Endothelial cell of umbilical vein (primary cell): ENCODE measurements around the gene WDR18. TPM values are rescaled to one million over a fixed set of nuclear protein-coding genes. Genes with fewer than 3 reads are reported as not detected.

Source experiments
- BruUV-seq: library from RNA; stranded (reverse); fragments of 400-500 nt; replicated peaks from 2 replicates; lab custom pipeline; 2021; lab: Mats Ljungman, UMichigan
- CTCF ChIA-PET: fragments of 300-600, 350-600 bp; sonication (Branson Sonifier 250); formaldehyde crosslinking; loops from one replicate; lab custom pipeline; 2021; ENCODE audit warnings: antibody characterized with exemption, inconsistent platforms; lab: Charles Lee
- POLR2A ChIA-PET: fragments of 300-600, 350-600 bp; sonication (Branson Sonifier 250); formaldehyde crosslinking; loops from one replicate; lab custom pipeline; 2021; ENCODE audit warnings: antibody characterized with exemption, inconsistent platforms; lab: Charles Lee
- DNase-seq: peaks from one replicate; pipeline ENCODE4 v3.0.0-alpha.2; 2011; ENCODE audit warnings: low read depth, low spot score
- FAIRE-seq: peaks from 2 replicates; lab custom pipeline; 2011; peaks lifted over from hg19 to GRCh38; lab: Jason Lieb, UNC
- H2AFZ ChIP-seq: 2 replicates; pipeline ENCODE4 v1.6.0; 2012; ENCODE audit warnings: low read depth, low read length, control low read depth, inconsistent platforms
- H3K27ac ChIP-seq: 2 replicates; pipeline ENCODE4 v1.5.1; 2011; ENCODE audit warnings: low read depth, mild to moderate bottlenecking, control low read depth, low read length, moderate library complexity; ENCODE audit not compliant: insufficient read depth
- H3K27me3 ChIP-seq, 2 experiments: 2 replicates each; pipeline versions ENCODE4 v1.6.0 to v1.6.1; 2011; ENCODE audit warnings: low read length in 2 of 2, mixed read lengths in 1 of 2; ENCODE audit not compliant: control insufficient read depth in 2 of 2, insufficient read depth in 2 of 2
- H3K36me3 ChIP-seq, 2 experiments: 2 replicates in 1 of 2; 3 replicates in 1 of 2; pipeline ENCODE4 v1.5.1; 2011; ENCODE audit warnings: low read length in 2 of 2, mild to moderate bottlenecking in 1 of 2, moderate library complexity in 1 of 2; ENCODE audit not compliant: control insufficient read depth in 2 of 2, insufficient read depth in 2 of 2; ENCODE audit errors: extremely low read depth in 1 of 2
- H3K4me1 ChIP-seq: 3 replicates; pipeline ENCODE4 v1.5.1; 2011; ENCODE audit warnings: mild to moderate bottlenecking, low read length; ENCODE audit not compliant: control insufficient read depth, insufficient read depth; ENCODE audit errors: extremely low read depth
- H3K4me2 ChIP-seq: 2 replicates; pipeline ENCODE4 v1.6.1; 2011; ENCODE audit warnings: low read length, control low read depth, mixed read lengths; ENCODE audit not compliant: insufficient read depth
- H3K4me3 ChIP-seq, 3 experiments: fragments of 200-600 bp in 1 of 3; sonication (generic), shearing (Covaris generic) in 1 of 3; replicated peaks in 1 of 3; 2 replicates each; pipeline ENCODE4 v1.5.1; 2011 to 2016; ENCODE audit warnings: control low read depth in 3 of 3, low read length in 3 of 3, mild to moderate bottlenecking in 2 of 3, inconsistent platforms in 1 of 3, low read depth in 1 of 3, moderate library complexity in 1 of 3; ENCODE audit not compliant: insufficient read depth in 1 of 3
- H3K79me2 ChIP-seq: 2 replicates; pipeline ENCODE4 v1.6.0; 2012; ENCODE audit warnings: low read length, inconsistent platforms; ENCODE audit not compliant: control insufficient read depth, insufficient read depth
- H3K9ac ChIP-seq: replicated peaks from 2 replicates; pipeline ENCODE3; 2011; ENCODE audit warnings: low read length, control low read depth; ENCODE audit not compliant: insufficient read depth; ENCODE audit errors: extremely low read depth
- H3K9me1 ChIP-seq: replicated peaks from 3 replicates; pipeline ENCODE4 v1.6.0; 2011; ENCODE audit warnings: mild to moderate bottlenecking, low read length; ENCODE audit not compliant: control insufficient read depth, insufficient read depth; ENCODE audit errors: extremely low read depth
- H3K9me3 ChIP-seq: replicated peaks from 2 replicates; pipeline ENCODE4 v1.5.1; 2012; ENCODE audit warnings: low read length, inconsistent platforms; ENCODE audit not compliant: control insufficient read depth, insufficient read depth
- H4K20me1 ChIP-seq: replicated peaks from 2 replicates; pipeline ENCODE3; 2011; ENCODE audit warnings: mild to moderate bottlenecking, low read length; ENCODE audit not compliant: control insufficient read depth, insufficient read depth; ENCODE audit errors: extremely low read depth
- CTCF ChIP-seq, 2 donors: IDR thresholded peaks; 1 replicate in 1 of 2; 2 replicates in 1 of 2; pipeline ENCODE4 v1.5.1; 2011; ENCODE audit warnings: low read length in 2 of 2, mild to moderate bottlenecking in 2 of 2, moderate library complexity in 2 of 2, control low read depth in 1 of 2, inconsistent platforms in 1 of 2, low read depth in 1 of 2; ENCODE audit not compliant: insufficient read depth in 1 of 2; ENCODE audit errors: extremely low read depth in 1 of 2
- EZH2 ChIP-seq: IDR thresholded peaks from 2 replicates; pipeline ENCODE4 v1.6.1; 2012; ENCODE audit warnings: borderline replicate concordance, low read depth, mild to moderate bottlenecking, moderate library complexity, low read length, inconsistent platforms; ENCODE audit not compliant: severe bottlenecking
- FOS ChIP-seq: IDR thresholded peaks from 2 replicates; pipeline ENCODE4 v1.6.1; 2011; ENCODE audit warnings: mild to moderate bottlenecking, low read length, moderate library complexity, borderline replicate concordance; ENCODE audit not compliant: insufficient read depth
- GATA2 ChIP-seq: IDR thresholded peaks from 2 replicates; pipeline ENCODE4 v1.7.0; 2011; ENCODE audit warnings: low read depth, mild to moderate bottlenecking, moderate library complexity, mixed read lengths, low read length; ENCODE audit not compliant: insufficient read length, insufficient read depth
- JUN ChIP-seq: IDR thresholded peaks from 2 replicates; pipeline ENCODE4 v1.6.1; 2011; ENCODE audit warnings: borderline replicate concordance, low read depth; ENCODE audit not compliant: insufficient read length, insufficient read depth
- MAX ChIP-seq: IDR thresholded peaks from 2 replicates; pipeline ENCODE4 v1.6.1; 2011; ENCODE audit not compliant: insufficient read depth, insufficient read length
- MYC ChIP-seq: IDR thresholded peaks from one replicate; pipeline ENCODE4 v1.6.1; 2011; ENCODE audit warnings: mild to moderate bottlenecking, low read depth, low read length
- POLR2A ChIP-seq: IDR thresholded peaks from 2 replicates; pipeline ENCODE4 v1.6.1; 2012; ENCODE audit warnings: low read depth, mild to moderate bottlenecking, control low read depth, low read length
- POLR2AphosphoS5 ChIP-seq: IDR thresholded peaks from 2 replicates; pipeline ENCODE4 v1.6.1; 2012; ENCODE audit warnings: low read depth, mild to moderate bottlenecking, control low read depth, low read length, moderate library complexity; ENCODE audit not compliant: insufficient read depth
- dilution Hi-C: fragments of 300-500 bp; cut with MboI; formaldehyde crosslinking; loops from one replicate; pipeline ENCODE4 v1.15.0; 2019; ENCODE audit warnings: low sequenced_read_pairs; ENCODE audit not compliant: extremely low pct_ligation_motif_present
- intact Hi-C: fragments of 100-400 bp; cut with micrococcal nuclease; formaldehyde crosslinking; loops from one replicate; pipeline ENCODE4 v1.10.0; 2022
- polyA plus RNA-seq, 4 experiments: library from polyadenylated mRNA; depleted of rRNA in 3 of 4; stranded (reverse) in 3 of 4; unstranded in 1 of 4; fragments of >200 nt; gene quantifications; 2 replicates each; pipeline versions ENCODE4 v1.2.1 to v1.2.3, GENCODE V29; 2011 to 2012; ENCODE audit warnings: missing spikeins in 1 of 4
- total RNA-seq: library from RNA; stranded (reverse); gene quantifications from 2 replicates; pipeline ENCODE4 v1.2.3, GENCODE V29; 2021

Gene WDR18
- total and polyA plus RNA-seq, 2 donors (not counting 3 experiments of a cell fraction or from before 2014, with no cell fraction given), result 54.8 to 102 TPM

- H3K79me2 ChIP-seq, result no peaks in the 10 kb centered on the region
- dilution Hi-C loops, result no loop called here
- POLR2A ChIA-PET, result no interaction called here
- no peak overlapping the region for H2AFZ ChIP-seq
- H3K9ac ChIP-seq, result no peak overlapping the region
- no TSS peak for BruUV-seq
- H3K4me1 ChIP-seq, result no peaks in the 10 kb centered on the region
- H3K27ac ChIP-seq, result no peak overlapping the region
- no peaks in the 10 kb centered on the region for H3K27me3 ChIP-seq
- FAIRE-seq, result no peak
- CTCF ChIA-PET, result interaction anchor here (1.2 kb wide), 1 partner anchor 10 kb away, joined by 4 read pairs; the partner anchor contains the start of gene WDR18
- intact Hi-C loops, result no loop called here
- H3K4me2 ChIP-seq, result no peak overlapping the region
- H3K9me3 ChIP-seq, result no peaks in the 10 kb centered on the region
- no peak overlapping the region for H3K4me3 ChIP-seq
- TF ChIP-seq FOS (no peak), EZH2 (no peak), CTCF (IDR thresholded peaks at IDR 0.05; ENCODE audit: extremely low read depth in 1 of 2, insufficient read depth in 1 of 2, low read depth in 1 of 2, low read length in 2 of 2) (no peak), POLR2A (no peak), MYC (no peak), GATA2 (no peak), JUN (no peak), POLR2AphosphoS5 (no peak), MAX (no peak)
- H4K20me1 ChIP-seq, result no peaks in the 10 kb centered on the region
- no peaks in the 10 kb centered on the region for H3K9me1 ChIP-seq
- H3K36me3 ChIP-seq, result peaks cover 0 to 4% of the 10 kb centered on the region in 2 experiments
- no peak for DNase-seq
These were observed 10.2 kb upstream of the WDR18 start for GRCh38 chr19:973726-974563.
